H1 (cell line): Measurements from ENCODE around the gene NUDT2. TPM values are rescaled to one million over a fixed set of nuclear protein-coding genes. Genes with fewer than 3 reads are reported as not detected.

Experiments
- CTCF ChIA-PET: fragments of 300-600 bp; sonication (Branson Sonifier 250); formaldehyde crosslinking; loops from one replicate; lab custom pipeline; 2021; ENCODE audit not compliant: partially characterized antibody; lab: Charles Lee
- POLR2A ChIA-PET: fragments of 300-600 bp; sonication (Branson Sonifier 250); formaldehyde crosslinking; loops from one replicate; lab custom pipeline; 2021; ENCODE audit warnings: inconsistent platforms; ENCODE audit not compliant: partially characterized antibody; lab: Charles Lee
- DNase-seq, 2 experiments: peaks; one replicate each; pipeline versions ENCODE4 v3.0.0 to v3.0.0-alpha.2; 2010 to 2022; ENCODE audit warnings: low spot score in 2 of 2, low read depth in 1 of 2, mixed read lengths in 1 of 2
- FAIRE-seq: peaks from 2 replicates; lab custom pipeline; 2011; peaks lifted over from hg19 to GRCh38; lab: Jason Lieb, UNC
- H2AFZ ChIP-seq: 2 replicates; pipeline ENCODE4 v1.8.1; 2012; ENCODE audit warnings: low read length, inconsistent platforms
- H2AK5ac ChIP-seq: 2 replicates; pipeline ENCODE4 v1.6.1; 2013; ENCODE audit warnings: low read depth, low read length
- H2BK120ac ChIP-seq: replicated peaks from 2 replicates; pipeline ENCODE3; 2013; ENCODE audit warnings: low read depth, low read length, inconsistent platforms
- H2BK12ac ChIP-seq: 2 replicates; pipeline ENCODE4 v1.6.1; 2013; ENCODE audit warnings: low read depth, low read length
- H2BK15ac ChIP-seq: 2 replicates; pipeline ENCODE4 v1.6.1; 2013; ENCODE audit warnings: low read length
- H2BK20ac ChIP-seq: 2 replicates; pipeline ENCODE4 v1.6.1; 2013; ENCODE audit warnings: low read length
- H2BK5ac ChIP-seq: 2 replicates; pipeline ENCODE4 v1.6.1; 2013; ENCODE audit warnings: low read depth, low read length
- H3K14ac ChIP-seq: 2 replicates; pipeline ENCODE4 v1.6.1; 2013; ENCODE audit warnings: inconsistent platforms; ENCODE audit not compliant: insufficient read length
- H3K18ac ChIP-seq: 2 replicates; pipeline ENCODE4 v1.6.1; 2013; ENCODE audit warnings: low read length; ENCODE audit errors: extremely low read depth
- H3K23ac ChIP-seq: 2 replicates; pipeline ENCODE4 v1.6.1; 2013; ENCODE audit warnings: inconsistent platforms; ENCODE audit not compliant: insufficient read length
- H3K23me2 ChIP-seq: 2 replicates; pipeline ENCODE4 v1.6.1; 2013; ENCODE audit warnings: low read depth, low read length
- H3K27ac ChIP-seq: 2 replicates; pipeline ENCODE4 v1.6.1; 2011; ENCODE audit warnings: low read depth, low read length, inconsistent platforms
- H3K27me3 ChIP-seq, 4 experiments: replicated peaks in 1 of 4; 1 replicate in 1 of 4; 2 replicates in 3 of 4; pipeline versions ENCODE4 v1.6.1 to v1.8.1; 2011 to 2013; ENCODE audit warnings: low read length in 3 of 4, mild to moderate bottlenecking in 3 of 4, inconsistent platforms in 2 of 4, mixed read lengths in 2 of 4, moderate library complexity in 1 of 4; ENCODE audit not compliant: control insufficient read depth in 3 of 4, insufficient read depth in 3 of 4; ENCODE audit errors: extremely low read depth in 1 of 4
- H3K36me3 ChIP-seq, 4 experiments: 2 replicates each; pipeline versions ENCODE4 v1.6.1 to v1.8.1; 2011 to 2013; ENCODE audit warnings: mild to moderate bottlenecking in 4 of 4, low read length in 3 of 4, moderate library complexity in 2 of 4, control low read depth in 1 of 4, inconsistent platforms in 1 of 4; ENCODE audit not compliant: insufficient read depth in 4 of 4, control insufficient read depth in 2 of 4
- H3K4ac ChIP-seq: replicated peaks from 2 replicates; pipeline ENCODE3; 2013; ENCODE audit warnings: low read length, low read depth, mixed read lengths, inconsistent platforms; ENCODE audit not compliant: insufficient read length
- H3K4me1 ChIP-seq, 4 experiments: replicated peaks in 1 of 4; 1 replicate in 1 of 4; 2 replicates in 3 of 4; pipeline versions ENCODE4 v1.6.1 to v1.8.1; 2011 to 2013; ENCODE audit warnings: low read length in 3 of 4, inconsistent platforms in 2 of 4, mixed read lengths in 1 of 4; ENCODE audit not compliant: insufficient read depth in 4 of 4, control insufficient read depth in 3 of 4
- H3K4me2 ChIP-seq, 2 experiments: 2 replicates each; pipeline versions ENCODE4 v1.6.1 to v1.8.1; 2011 to 2013; ENCODE audit warnings: low read depth in 2 of 2, low read length in 2 of 2, control low read depth in 1 of 2, inconsistent platforms in 1 of 2, mild to moderate bottlenecking in 1 of 2; ENCODE audit not compliant: insufficient read depth in 1 of 2
- H3K4me3 ChIP-seq, 4 experiments: fragments of 200-600, 300-600 bp in 1 of 4; sonication (generic), shearing (Covaris generic), sonication (Bioruptor Twin) in 1 of 4; 2 replicates each; pipeline versions ENCODE4 v1.5.1 to v1.8.1; 2011 to 2016; ENCODE audit warnings: low read length in 4 of 4, low read depth in 3 of 4, control low read depth in 2 of 4, inconsistent platforms in 2 of 4, mild to moderate bottlenecking in 2 of 4, mixed read lengths in 1 of 4, moderate library complexity in 1 of 4; ENCODE audit not compliant: insufficient read depth in 2 of 4; ENCODE audit errors: extremely low read depth in 1 of 4
- H3K56ac ChIP-seq: replicated peaks from 2 replicates; pipeline ENCODE3; 2013; ENCODE audit warnings: low read depth, mild to moderate bottlenecking, mixed read lengths, low read length, inconsistent platforms; ENCODE audit not compliant: insufficient read length
- H3K79me1 ChIP-seq: 2 replicates; pipeline ENCODE4 v1.6.1; 2013; ENCODE audit warnings: low read depth, low read length, control low read depth
- H3K79me2 ChIP-seq, 2 experiments: 2 replicates each; pipeline versions ENCODE4 v1.6.1 to v1.8.1; 2012 to 2013; ENCODE audit warnings: low read length in 2 of 2, mild to moderate bottlenecking in 2 of 2, inconsistent platforms in 1 of 2; ENCODE audit not compliant: insufficient read depth in 2 of 2, control insufficient read depth in 1 of 2
- H3K9ac ChIP-seq, 4 experiments: replicated peaks in 1 of 4; 1 replicate in 1 of 4; 2 replicates in 3 of 4; pipeline versions ENCODE4 v1.6.1 to v1.8.1; 2011 to 2013; ENCODE audit warnings: low read depth in 3 of 4, low read length in 3 of 4, control low read depth in 2 of 4, mild to moderate bottlenecking in 2 of 4, moderate library complexity in 2 of 4, inconsistent platforms in 1 of 4; ENCODE audit errors: extremely low read depth in 1 of 4
- H3K9me3 ChIP-seq, 2 experiments: 2 replicates each; pipeline versions ENCODE4 v1.6.1 to v1.8.1; 2012 to 2013; ENCODE audit warnings: mild to moderate bottlenecking in 2 of 2, moderate library complexity in 2 of 2, control low read depth in 1 of 2, inconsistent platforms in 1 of 2, low read depth in 1 of 2, low read length in 1 of 2, mixed read lengths in 1 of 2; ENCODE audit not compliant: insufficient read depth in 2 of 2
- H4K20me1 ChIP-seq, 2 experiments: replicated peaks in 1 of 2; 2 replicates each; pipeline versions ENCODE3 to v1.8.1; 2011 to 2013; ENCODE audit warnings: inconsistent platforms in 2 of 2, low read length in 2 of 2, mild to moderate bottlenecking in 1 of 2; ENCODE audit not compliant: insufficient read depth in 2 of 2, control insufficient read depth in 1 of 2
- H4K5ac ChIP-seq: 2 replicates; pipeline ENCODE4 v1.6.1; 2013; ENCODE audit warnings: low read length, low read depth, mixed read lengths, inconsistent platforms; ENCODE audit not compliant: insufficient read length
- H4K8ac ChIP-seq: 2 replicates; pipeline ENCODE4 v1.8.0; 2013; ENCODE audit warnings: mild to moderate bottlenecking, moderate library complexity, low read length, inconsistent platforms; ENCODE audit not compliant: insufficient read depth; ENCODE audit errors: extremely low read depth
- H4K91ac ChIP-seq: replicated peaks from 2 replicates; pipeline ENCODE3; 2013; ENCODE audit warnings: low read length, mixed read lengths, inconsistent platforms; ENCODE audit not compliant: insufficient read length
- ASH2L ChIP-seq: fragments of 200-600, 300-600 bp; sonication (generic); IDR thresholded peaks from one replicate; pipeline ENCODE4 v1.7.1; 2017; ENCODE audit warnings: low read length
- BRCA1 ChIP-seq: IDR thresholded peaks from 2 replicates; pipeline ENCODE4 v1.6.1; 2012; ENCODE audit warnings: low read depth, low read length, improper control_type of control experiment
- CEBPB ChIP-seq: IDR thresholded peaks from 2 replicates; pipeline ENCODE4 v1.6.1; 2012; ENCODE audit warnings: low read depth, low read length
- CHD1 ChIP-seq: IDR thresholded peaks from 2 replicates; pipeline ENCODE4 v1.6.1; 2012; ENCODE audit warnings: low read depth, low read length, improper control_type of control experiment
- RAD21 ChIP-seq, 2 experiments: IDR thresholded peaks in 1 of 2; conservative IDR thresholded peaks in 1 of 2; 2 replicates each; pipeline ENCODE4 v1.6.1; 2011; ENCODE audit warnings: low read depth in 2 of 2, low read length in 2 of 2, improper control_type of control experiment in 1 of 2, inconsistent platforms in 1 of 2, mild to moderate bottlenecking in 1 of 2, moderate library complexity in 1 of 2
- SAP30 ChIP-seq: fragments of 300-600 bp; sonication (generic); IDR thresholded peaks from 2 replicates; pipeline ENCODE4 v1.7.1; 2012; ENCODE audit warnings: low read length, moderate library complexity, mild to moderate bottlenecking, inconsistent platforms; ENCODE audit not compliant: insufficient read depth, insufficient replicate concordance
- SIRT6 ChIP-seq: IDR thresholded peaks from one replicate; pipeline ENCODE4 v1.7.1; 2012; ENCODE audit warnings: low read length, inconsistent platforms
- SIX5 ChIP-seq: IDR thresholded peaks from 2 replicates; pipeline ENCODE4 v1.6.1; 2011; ENCODE audit warnings: mild to moderate bottlenecking, low read depth, low read length
- TAF1 ChIP-seq: IDR thresholded peaks from 2 replicates; pipeline ENCODE4 v1.6.1; 2011; ENCODE audit warnings: mild to moderate bottlenecking, low read depth, low read length
- TEAD4 ChIP-seq: IDR thresholded peaks from 2 replicates; pipeline ENCODE4 v1.6.1; 2012; ENCODE audit warnings: low read depth, low read length, inconsistent platforms, mixed read lengths
- WGBS, 2 experiments: shearing (Covaris generic) in 1 of 2; methylation state at CpG; one replicate each; pipeline versions ENCODE4 v1.1.6 to v1.1.7; 2013 to 2015; ENCODE audit warnings: low lambda C conversion rate in 2 of 2, mixed read lengths in 2 of 2, inconsistent platforms in 1 of 2, low coverage in 1 of 2, missing lambda C conversion rate in 1 of 2; ENCODE audit not compliant: insufficient replicate concordance in 2 of 2, insufficient coverage in 1 of 2, insufficient read length in 1 of 2; ENCODE audit errors: extremely low coverage in 1 of 2, missing lambda C conversion rate in 1 of 2; 5-methylcytosine and 5-hydroxymethylcytosine counted together
- polyA plus RNA-seq, 7 experiments: library from polyadenylated mRNA; depleted of rRNA in 3 of 7; stranded (reverse) in 5 of 7; unstranded in 2 of 7; fragments of >200 nt in 5 of 7; fragments of 200-250 nt in 2 of 7; gene quantifications; 1 replicate in 5 of 7; 2 replicates in 1 of 7; 4 replicates in 1 of 7; pipeline versions ENCODE4 v1.2.1 to v1.2.3, GENCODE V29; 2011 to 2013; ENCODE audit warnings: missing spikeins in 2 of 7, mixed read lengths in 2 of 7
- total RNA-seq: library from RNA; stranded (reverse); fragmentation: NEBNext Ultra II Directional; extraction: Animal tissue kit (Norgen Biotek cat#: 25700); gene quantifications from 2 replicates; pipeline ENCODE4 v1.2.1, GENCODE V29; 2021
- TF ChIP-seq, protein P1 (sequence below): IDR thresholded peaks from 2 replicates; pipeline ENCODE4 v1.6.1; 2012; ENCODE audit warnings: inconsistent platforms
- TF ChIP-seq, protein P2 (sequence below): IDR thresholded peaks from 2 replicates; pipeline ENCODE4 v1.6.1; 2011; ENCODE audit warnings: low read length, improper control_type of control experiment

Gene NUDT2
- total and polyA plus RNA-seq, 2 of the 8 experiments (the other 6 are each of a cell fraction or from before 2014, with no cell fraction given): 16.7 to 23.7 TPM

DNA sequence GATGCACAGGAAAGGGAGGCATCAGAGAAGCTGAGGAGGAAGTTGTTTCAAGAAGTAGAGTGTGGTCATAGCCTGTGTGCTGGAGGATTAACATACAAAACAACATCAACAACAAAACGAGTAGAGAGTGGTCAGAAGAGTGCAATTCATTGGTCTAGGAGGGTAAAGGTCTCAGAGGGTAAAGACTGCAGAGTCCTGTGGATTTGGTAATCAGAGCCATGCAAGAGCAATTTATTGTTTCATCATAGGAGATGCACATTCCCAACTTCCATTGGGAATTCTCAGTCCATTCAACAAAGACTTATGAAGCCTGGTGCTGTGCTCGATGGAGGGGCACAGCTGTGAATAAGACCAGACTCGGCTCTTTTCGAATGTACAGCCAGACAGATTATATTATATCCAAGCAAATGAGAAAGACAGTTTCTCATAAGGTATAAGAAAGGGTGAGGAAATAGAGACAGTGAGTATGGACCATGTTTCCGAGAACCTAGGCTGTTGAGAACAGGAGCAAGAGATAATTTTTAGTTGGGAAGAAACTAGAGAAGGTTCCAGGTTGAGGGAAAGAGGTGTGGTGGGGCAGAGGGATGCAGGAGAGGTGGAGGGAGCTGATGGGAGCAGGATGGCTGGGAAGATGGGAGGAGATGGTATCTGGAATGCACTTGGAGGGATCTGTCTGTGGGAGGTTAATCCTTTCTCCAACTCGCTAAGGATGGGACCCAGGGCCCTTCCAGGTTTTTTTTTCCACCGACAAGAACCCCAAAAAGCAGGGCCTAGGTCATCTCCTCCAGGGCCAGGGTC lies 55.2 kb downstream of the NUDT2 start:
- DNase-seq: no peak
- no peak overlapping the region for H3K23ac ChIP-seq
- H3K4me3 ChIP-seq: no peak overlapping the region
- H3K9ac ChIP-seq: no peak overlapping the region
- no peak overlapping the region for H2AFZ ChIP-seq
- no peaks in the 10 kb centered on the region for H4K20me1 ChIP-seq
- no peak overlapping the region for H2AK5ac ChIP-seq
- no peak overlapping the region for H2BK5ac ChIP-seq
- H3K79me2 ChIP-seq: no peaks in the 10 kb centered on the region
- no peak overlapping the region for H3K18ac ChIP-seq
- 87% methylated on average over 7 of the region's 7 CpGs; no CpG with 5 or more reads in 1 of the 2 experiments for WGBS, 2 experiments
- no peak for FAIRE-seq
- H3K79me1 ChIP-seq: no peaks in the 10 kb centered on the region
- no peak overlapping the region for H3K4ac ChIP-seq
- H2BK120ac ChIP-seq: no peak overlapping the region
- H4K5ac ChIP-seq: no peak overlapping the region
- H2BK12ac ChIP-seq: no peak overlapping the region
- POLR2A ChIA-PET: no interaction called here
- no peak overlapping the region for H3K56ac ChIP-seq
- H2BK15ac ChIP-seq: no peak overlapping the region
- H3K14ac ChIP-seq: no peak overlapping the region
- peaks cover 19% of the 10 kb centered on the region for H3K23me2 ChIP-seq
- H3K9me3 ChIP-seq: no peaks in the 10 kb centered on the region
- H3K4me1 ChIP-seq: peaks cover 3 to 12% (median 4%) of the 10 kb centered on the region in 4 experiments; a peak in 6 of 7 replicates
- H4K8ac ChIP-seq: no peak overlapping the region
- CTCF ChIA-PET: interaction anchor here (19.4 kb wide), 1 partner anchor 47 kb away, joined by 350 read pairs; no protein-coding TSS in a partner anchor
- no peak overlapping the region for H2BK20ac ChIP-seq
- no peaks in the 10 kb centered on the region; a peak in 1 of 8 replicates for H3K36me3 ChIP-seq
- H3K4me2 ChIP-seq: no peak overlapping the region
- H4K91ac ChIP-seq: no peak overlapping the region
- no peak overlapping the region for H3K27ac ChIP-seq
- peaks cover 3 to 31% (median 28%) of the 10 kb centered on the region in 4 experiments for H3K27me3 ChIP-seq
- TF ChIP-seq SIX5 (no peak), ASH2L (no peak), CEBPB (no peak), SAP30 (no peak), SIRT6 (no peak), RAD21 (IDR thresholded peaks at IDR 0.05 in 1 of 2, conservative IDR thresholded peaks at IDR 0.05 in 1 of 2; ENCODE audit: low read depth in 2 of 2, low read length in 2 of 2) (no peak), TEAD4 (no peak), TAF1 (no peak), CHD1 (no peak), BRCA1 (no peak)
- TF ChIP-seq, protein P1, sequence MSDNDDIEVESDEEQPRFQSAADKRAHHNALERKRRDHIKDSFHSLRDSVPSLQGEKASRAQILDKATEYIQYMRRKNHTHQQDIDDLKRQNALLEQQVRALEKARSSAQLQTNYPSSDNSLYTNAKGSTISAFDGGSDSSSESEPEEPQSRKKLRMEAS: no peak
- TF ChIP-seq, protein P2, sequence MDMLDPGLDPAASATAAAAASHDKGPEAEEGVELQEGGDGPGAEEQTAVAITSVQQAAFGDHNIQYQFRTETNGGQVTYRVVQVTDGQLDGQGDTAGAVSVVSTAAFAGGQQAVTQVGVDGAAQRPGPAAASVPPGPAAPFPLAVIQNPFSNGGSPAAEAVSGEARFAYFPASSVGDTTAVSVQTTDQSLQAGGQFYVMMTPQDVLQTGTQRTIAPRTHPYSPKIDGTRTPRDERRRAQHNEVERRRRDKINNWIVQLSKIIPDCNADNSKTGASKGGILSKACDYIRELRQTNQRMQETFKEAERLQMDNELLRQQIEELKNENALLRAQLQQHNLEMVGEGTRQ: no peak
